ENCODE results near the gene ERGIC3.

DNA sequence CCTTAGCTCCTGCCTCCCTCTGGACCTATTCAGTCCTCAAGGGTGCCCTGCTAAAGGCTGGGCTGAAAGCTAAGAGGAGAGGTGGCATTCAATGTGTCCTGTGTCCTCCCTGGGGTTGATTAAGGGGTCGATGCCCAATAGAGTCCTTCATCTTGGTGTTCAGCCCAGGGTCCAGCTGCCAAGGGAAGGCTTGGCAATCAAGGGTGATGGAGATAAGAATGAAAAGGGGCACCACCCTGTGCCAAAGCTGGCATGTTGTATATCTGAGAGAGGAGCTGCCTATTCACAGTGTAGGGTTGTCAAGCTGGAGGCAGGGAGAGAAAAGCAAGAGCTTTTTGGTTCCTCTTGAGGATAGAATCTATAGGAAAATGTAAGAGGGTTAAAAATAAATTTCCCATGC is 24.8 kb upstream of the ERGIC3 start:
- TF ChIP-seq FOS (IDR thresholded peaks at IDR 0.05; ENCODE audit: borderline replicate concordance, insufficient read depth, low read length) (no peak), EZH2 (IDR thresholded peaks at IDR 0.05; ENCODE audit: borderline replicate concordance, low read depth, low read length, severe bottlenecking) (no peak), POLR2AphosphoS5 (IDR thresholded peaks at IDR 0.05; ENCODE audit: insufficient read depth, low read depth, low read length) (no peak), POLR2A (IDR thresholded peaks at IDR 0.05; ENCODE audit: low read depth, low read length) (no peak), JUN (IDR thresholded peaks at IDR 0.05; ENCODE audit: borderline replicate concordance, insufficient read depth, insufficient read length, low read depth) (no peak), GATA2 (IDR thresholded peaks at IDR 0.05; ENCODE audit: insufficient read depth, insufficient read length, low read depth, low read length) (no peak), MYC (IDR thresholded peaks at IDR 0.05; ENCODE audit: low read depth, low read length) (no peak)
- TF ChIP-seq, protein P1, sequence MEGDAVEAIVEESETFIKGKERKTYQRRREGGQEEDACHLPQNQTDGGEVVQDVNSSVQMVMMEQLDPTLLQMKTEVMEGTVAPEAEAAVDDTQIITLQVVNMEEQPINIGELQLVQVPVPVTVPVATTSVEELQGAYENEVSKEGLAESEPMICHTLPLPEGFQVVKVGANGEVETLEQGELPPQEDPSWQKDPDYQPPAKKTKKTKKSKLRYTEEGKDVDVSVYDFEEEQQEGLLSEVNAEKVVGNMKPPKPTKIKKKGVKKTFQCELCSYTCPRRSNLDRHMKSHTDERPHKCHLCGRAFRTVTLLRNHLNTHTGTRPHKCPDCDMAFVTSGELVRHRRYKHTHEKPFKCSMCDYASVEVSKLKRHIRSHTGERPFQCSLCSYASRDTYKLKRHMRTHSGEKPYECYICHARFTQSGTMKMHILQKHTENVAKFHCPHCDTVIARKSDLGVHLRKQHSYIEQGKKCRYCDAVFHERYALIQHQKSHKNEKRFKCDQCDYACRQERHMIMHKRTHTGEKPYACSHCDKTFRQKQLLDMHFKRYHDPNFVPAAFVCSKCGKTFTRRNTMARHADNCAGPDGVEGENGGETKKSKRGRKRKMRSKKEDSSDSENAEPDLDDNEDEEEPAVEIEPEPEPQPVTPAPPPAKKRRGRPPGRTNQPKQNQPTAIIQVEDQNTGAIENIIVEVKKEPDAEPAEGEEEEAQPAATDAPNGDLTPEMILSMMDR (IDR thresholded peaks at IDR 0.05; ENCODE audit: extremely low read depth in 1 of 2, insufficient read depth in 1 of 2, low read depth in 1 of 2, low read length in 2 of 2), result no peak
- TF ChIP-seq, protein P2, sequence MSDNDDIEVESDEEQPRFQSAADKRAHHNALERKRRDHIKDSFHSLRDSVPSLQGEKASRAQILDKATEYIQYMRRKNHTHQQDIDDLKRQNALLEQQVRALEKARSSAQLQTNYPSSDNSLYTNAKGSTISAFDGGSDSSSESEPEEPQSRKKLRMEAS (IDR thresholded peaks at IDR 0.05; ENCODE audit: insufficient read depth, insufficient read length), result no peak
